HG02588 (cell line): ENCODE results near the gene SUCO.
"Not testable (repeated sequence)": the region's sequence is repeated elsewhere in the genome, so short reads cannot be mapped to it uniquely, and the experiment has no call there.

Experiments used
- ATAC-seq: cut with Tn5 transposase; IDR thresholded peaks from one replicate; pipeline ENCODE4 v1.9.1; 2021; ENCODE audit warnings: mild to moderate bottlenecking, moderate library complexity; ENCODE audit not compliant: unreplicated experiment

Gene SUCO

DNA sequence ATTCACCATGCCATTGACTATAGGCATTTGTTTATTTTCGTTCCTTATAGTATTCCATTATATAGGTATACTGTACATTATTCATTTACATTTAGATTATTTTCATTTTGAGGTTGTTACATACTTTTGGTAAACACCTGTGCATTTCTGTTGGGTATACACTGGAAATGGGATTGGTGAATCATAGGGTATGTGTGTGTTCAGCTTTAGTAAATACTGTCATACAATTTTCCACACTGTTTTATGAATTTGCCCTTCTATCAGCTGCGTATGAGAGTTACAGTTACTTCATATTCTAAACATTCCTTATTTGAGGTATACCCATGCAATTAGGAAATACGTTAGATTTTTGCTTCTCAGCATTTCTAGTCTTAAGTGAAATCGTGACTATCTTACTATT is 70.9 kb downstream of the SUCO start:
- no peak for ATAC-seq

GRCh38 chr1:172605641-172606040 is 72.7 kb downstream of the SUCO start:
- ATAC-seq = no peak

DNA sequence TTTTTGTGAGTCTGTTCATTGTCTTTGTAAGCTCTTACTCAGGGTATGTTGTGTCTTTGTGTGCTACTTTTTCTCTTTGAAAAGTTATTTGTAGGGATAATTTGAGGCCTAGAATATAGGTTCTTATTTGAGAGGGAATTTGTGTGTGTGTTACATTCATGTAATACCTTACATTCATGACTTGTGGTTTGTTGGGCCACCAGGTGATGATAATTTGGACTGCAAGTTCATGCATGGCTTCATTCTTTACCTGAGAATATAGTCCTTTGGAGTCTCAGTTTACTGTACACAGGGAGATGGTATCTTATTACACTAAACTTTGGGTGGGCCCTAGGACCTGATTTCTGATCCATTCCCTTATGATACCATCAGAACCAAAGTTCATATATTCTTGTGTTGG is 74.2 kb downstream of the SUCO start:
- ATAC-seq = no peak

DNA sequence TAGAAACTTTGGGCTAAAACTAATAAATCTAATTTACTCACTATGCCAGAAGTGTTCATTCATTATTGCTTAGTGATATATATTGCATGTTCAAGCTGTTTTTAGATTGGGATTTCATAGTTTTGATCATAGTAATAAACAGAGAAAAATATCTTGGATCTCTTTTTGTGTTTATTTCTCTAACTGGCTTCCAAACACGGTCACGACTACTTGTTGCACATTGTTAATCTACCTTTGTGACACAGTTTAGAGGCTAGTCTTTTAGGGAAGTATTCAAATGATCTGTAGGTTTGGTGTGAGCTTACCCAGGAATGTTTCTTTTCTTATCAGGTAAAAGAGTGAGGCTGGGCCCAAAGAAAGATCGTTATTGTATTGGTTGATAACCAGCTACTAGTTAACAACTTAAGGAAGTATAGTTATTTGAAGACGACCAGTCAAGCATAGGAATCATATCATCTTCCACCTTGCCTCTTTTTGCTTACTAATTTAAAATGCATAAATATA is 75.2 kb downstream of the SUCO start:
- ATAC-seq = no peak

DNA sequence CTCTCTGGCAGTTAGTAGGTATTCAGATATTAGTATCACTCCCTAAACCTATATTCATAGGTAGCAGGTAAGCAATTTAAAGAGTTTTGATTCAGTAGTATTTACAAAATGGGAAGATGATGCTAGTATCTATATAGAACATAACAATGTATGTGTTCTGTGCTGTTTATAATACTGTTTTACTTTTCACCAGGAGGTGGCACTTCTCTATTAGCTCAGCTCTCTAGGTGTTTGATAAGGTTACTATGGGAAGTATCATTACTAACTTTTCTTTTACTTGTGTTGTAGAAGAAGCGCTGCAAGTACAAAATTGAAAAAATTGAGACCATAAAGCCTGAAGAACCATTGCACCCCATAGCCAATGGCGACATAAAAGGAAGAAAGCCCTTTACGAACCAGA is 76.6 kb downstream of the SUCO start:
- no peak for ATAC-seq

- ATAC-seq = no peak
Measured at GRCh38 chr1:172612478-172612877, 79.5 kb downstream of the SUCO start.

GRCh38 chr1:172613294-172613693 is 80.3 kb downstream of the SUCO start:
- no peak for ATAC-seq

GRCh38 chr1:172616195-172616594 is 83.2 kb downstream of the SUCO start:
- ATAC-seq = no peak

DNA sequence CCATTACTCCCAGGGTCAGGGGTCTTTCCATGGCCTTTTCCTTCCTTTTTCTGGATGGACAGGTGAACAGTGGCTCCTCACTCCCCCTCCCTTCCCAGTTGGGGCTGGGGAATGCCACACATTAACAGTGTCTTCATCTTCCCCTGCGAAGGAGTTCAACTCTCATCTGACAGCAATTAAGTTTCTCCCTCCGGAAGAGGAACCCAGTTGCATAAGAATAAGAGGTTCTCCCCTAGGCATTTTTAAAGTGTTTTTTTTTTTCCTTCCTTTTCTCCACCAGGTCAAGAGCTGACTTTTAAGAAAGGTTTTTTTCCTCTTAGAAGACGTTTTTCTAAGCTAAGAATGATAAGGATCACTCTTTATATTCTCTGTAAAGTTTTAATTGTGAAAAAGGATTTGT is 83.7 kb downstream of the SUCO start:
- ATAC-seq = no peak

DNA sequence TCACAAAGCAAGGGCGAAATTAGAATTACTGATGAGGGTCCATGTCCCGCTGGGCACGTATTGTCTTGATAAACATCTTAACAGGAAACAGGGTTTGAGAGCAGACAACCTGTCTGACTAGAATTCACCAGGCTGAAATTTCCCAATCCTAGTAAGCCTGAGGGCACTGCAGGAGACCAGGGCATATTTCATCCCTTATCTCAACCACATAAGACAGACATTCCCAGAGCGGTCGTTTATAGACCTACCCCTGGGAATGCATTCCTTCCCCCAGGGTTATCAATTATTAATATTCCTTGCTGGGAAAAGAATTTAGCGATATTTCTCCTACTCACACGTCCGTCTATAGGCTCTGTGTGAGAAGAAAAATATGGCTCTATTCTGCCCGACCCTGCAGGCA is 87.7 kb downstream of the SUCO start:
- not testable (repeated sequence) for ATAC-seq

DNA sequence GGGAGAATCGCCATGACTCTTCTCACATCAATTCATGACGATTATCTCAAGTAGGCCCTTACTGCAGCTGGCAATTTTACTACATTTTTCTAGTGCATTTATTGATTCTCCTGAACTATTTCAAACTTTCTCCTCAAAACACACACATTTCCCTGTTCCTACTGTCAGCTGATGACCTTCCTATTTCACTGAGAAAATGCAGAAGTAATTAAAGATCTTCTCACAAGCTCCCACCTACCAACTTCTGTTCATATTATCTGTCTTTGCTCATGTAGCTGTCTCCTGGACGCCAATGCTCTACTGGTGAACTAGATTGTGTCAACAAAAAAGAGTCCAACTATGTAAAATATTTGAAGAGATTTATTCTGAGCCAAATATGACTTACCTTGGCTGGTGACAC is 89.6 kb downstream of the SUCO start:
- ATAC-seq = no peak

DNA sequence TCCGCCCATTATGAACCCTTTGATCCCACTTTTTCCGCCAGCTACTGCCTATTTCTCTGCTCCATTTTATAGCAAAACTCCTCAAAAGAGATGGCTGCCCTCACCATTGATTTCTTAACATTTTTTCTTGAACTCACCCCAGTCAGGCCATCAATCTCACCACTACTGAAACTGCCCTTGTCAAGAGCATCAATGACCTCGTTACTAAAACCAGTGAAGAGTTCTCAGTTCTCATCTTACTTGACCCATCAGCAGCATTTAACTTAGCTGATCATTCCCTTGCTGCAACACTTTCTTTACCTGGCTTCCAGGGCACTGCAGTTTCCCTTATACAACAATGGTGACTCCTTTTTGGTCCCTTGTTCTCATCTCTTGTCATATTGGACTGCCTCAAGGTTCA is 90.8 kb downstream of the SUCO start:
- ATAC-seq = no peak

GRCh38 chr1:172626845-172627244 is 93.9 kb downstream of the SUCO start:
- ATAC-seq = no peak

DNA sequence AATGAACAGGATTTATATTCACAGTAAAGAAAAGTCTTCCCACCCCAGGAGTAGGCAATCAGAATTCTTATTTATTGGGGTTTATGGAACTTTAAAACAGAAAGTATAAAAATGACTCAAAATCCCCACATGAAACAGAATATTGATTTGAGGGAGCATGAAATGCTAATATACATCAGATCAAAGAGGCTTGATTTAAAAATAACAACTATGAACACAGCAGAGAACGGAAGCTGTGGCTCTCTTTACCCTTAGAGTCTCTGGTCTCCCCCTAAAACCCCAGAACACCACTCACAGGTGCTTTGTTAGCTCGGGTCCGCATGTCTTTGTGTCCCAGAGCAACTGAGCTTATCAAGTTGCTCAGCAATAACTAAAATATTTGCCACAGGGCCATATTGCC is 94.8 kb downstream of the SUCO start:
- ATAC-seq = no peak

DNA sequence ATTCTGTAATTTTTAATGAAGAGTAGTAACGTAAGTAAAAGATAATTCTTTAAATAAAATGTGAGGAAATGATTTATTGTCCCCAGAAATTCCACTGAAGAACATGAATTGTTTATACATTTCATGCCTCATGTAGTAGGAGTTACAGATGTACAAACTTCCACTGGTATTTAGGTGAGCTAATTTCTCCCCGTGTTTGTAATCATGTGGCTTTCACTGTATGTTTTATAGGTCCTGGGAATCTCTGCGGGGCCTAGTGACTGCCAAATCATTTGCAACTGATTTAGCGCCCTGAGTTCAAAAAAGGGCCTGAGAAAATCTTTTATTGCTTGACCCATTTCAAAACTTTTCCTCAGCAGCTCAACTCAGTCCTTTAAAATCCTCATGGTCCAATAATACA is 95.5 kb downstream of the SUCO start:
- ATAC-seq = no peak

- no peak for ATAC-seq
Measured at GRCh38 chr1:172629170-172629569, 96.2 kb downstream of the SUCO start.

- no peak for ATAC-seq
Measured at GRCh38 chr1:172629638-172630037, 96.7 kb downstream of the SUCO start.

DNA sequence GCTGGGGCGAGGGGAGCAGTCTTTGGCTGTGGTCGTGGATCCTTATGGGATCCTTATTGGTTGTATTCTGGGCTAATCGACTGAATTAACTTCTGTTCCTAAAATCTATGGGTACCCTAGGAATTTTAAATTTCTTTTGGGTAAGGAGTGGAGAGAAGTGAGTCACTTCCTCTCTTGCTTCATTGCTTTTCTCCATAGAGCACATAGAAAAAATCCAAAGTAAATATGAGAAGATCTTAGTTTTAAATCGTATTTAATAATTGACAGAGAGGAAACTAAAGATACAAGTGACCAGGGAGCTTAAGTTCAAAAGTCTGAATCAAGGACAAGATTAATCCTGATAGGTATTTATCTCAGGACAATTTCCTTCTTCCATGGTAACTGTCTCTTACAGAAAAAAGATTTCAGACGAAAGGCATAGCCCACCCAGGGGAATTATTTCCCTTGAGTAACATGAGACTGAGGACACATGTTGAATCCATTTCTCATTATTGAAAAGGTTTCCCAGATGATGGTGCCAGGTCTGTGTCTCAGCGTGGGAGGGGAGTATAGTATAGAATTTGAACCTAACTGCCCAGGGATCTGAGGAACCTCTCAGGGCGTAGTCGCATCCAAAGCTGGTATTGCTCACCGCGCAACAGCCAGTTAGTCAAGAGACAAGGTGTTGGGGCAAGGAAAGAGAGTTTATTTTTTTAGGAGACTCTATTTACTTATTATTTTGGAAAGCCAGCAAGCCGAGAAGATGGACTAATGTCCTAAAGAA is 97.3 kb downstream of the SUCO start:
- no peak for ATAC-seq

GRCh38 chr1:172630868-172631267 is 97.9 kb downstream of the SUCO start:
- ATAC-seq = no peak

DNA sequence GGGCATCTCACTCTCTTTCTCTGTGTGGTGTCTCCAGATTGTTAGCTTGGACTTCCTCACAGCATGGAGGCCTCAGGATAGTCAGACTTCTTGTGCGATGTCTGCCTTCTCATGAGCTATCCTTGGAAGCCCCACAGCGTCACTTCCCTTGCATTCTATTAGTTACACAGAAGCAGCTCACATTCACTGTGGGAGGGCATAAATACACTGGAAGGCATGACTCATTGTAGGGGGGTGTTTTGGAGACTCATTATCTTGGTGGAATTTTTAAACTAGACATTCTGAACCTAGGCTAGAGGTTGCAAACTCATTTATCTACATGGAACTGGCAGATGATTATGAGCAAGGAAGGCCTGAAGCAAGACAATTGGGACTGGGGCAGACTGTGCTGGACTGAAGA is 104.6 kb downstream of the SUCO start:
- ATAC-seq = no peak

DNA sequence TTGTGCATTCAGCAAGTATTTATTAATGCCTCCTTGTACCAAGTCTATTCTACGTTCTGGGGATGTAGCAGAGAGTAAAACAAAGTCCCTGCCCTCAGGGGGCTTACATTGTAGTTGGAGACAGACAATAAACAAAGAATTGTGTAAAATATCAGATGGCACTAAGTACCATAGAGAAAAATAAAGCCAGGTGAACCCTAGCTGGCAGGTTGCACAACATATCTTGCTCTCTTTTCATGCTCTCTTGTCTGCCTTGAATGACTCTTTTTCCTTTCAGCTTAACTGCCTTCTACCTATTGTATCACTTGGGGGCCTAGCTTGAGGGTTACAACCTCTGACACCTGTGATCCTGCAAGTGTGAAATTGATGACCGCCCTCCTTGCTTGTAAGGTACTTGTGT is 105.3 kb downstream of the SUCO start:
- ATAC-seq = no peak

DNA sequence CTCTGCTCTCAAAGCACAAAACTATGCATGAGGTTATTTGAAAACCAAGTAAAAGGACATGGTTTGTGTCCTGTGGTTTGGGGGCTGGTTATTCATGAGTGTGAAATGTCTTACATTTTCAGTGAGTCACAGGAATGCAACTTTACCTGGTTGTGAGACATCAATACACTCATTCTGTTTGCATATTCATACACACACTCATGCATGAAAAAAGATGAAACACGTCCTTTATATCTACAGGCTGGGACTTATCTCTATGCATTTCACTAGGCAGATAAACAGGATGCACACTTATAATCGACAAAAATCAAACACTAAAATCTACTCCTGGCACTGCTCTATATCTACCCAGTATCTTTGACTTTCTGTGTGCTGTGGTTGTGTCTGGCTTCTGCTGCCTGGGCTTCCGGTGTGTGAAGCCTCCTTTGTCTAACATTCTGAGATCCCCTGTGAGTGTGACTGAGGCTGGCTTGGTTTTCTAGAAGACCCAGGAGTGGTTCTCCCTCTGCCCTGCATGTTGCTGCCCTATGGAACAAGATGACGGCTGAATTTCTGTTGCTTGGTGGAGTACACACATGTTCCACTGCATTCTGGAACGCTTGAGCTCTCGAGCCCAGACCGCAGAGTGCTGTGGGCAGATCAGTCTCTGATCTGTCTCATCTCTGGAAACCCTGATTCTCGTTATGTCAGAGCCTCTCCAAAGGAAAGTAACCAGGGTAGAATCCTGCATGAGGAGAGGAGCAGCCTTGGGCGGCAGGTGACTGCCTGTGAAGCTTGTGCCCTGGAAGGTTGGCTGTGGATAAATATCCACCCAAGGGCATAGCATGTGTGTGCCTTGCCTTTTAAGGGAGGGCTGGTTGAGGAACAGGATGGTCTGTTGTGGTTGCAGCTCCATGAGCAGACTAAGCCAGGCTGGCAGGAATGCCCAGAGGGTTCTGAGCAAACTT is 106.2 kb downstream of the SUCO start:
- ATAC-seq = peak; percentile 83
